Stimulated activated CD4-positive, alpha-beta T cell treated with anti-CD3 and anti-CD28 coated beads, Interleukin-15, amount 100 ng/mL, for 24 hours (primary cell): ENCODE results near the gene CCDC14.
"Not testable (repeated sequence)": the region's sequence is repeated elsewhere in the genome, so short reads cannot be mapped to it uniquely, and the experiment has no call there.

ENCODE experiments used
- DNase-seq: peaks from one replicate; pipeline ENCODE4 v3.0.0-alpha.2; 2020

Gene CCDC14, protein sequence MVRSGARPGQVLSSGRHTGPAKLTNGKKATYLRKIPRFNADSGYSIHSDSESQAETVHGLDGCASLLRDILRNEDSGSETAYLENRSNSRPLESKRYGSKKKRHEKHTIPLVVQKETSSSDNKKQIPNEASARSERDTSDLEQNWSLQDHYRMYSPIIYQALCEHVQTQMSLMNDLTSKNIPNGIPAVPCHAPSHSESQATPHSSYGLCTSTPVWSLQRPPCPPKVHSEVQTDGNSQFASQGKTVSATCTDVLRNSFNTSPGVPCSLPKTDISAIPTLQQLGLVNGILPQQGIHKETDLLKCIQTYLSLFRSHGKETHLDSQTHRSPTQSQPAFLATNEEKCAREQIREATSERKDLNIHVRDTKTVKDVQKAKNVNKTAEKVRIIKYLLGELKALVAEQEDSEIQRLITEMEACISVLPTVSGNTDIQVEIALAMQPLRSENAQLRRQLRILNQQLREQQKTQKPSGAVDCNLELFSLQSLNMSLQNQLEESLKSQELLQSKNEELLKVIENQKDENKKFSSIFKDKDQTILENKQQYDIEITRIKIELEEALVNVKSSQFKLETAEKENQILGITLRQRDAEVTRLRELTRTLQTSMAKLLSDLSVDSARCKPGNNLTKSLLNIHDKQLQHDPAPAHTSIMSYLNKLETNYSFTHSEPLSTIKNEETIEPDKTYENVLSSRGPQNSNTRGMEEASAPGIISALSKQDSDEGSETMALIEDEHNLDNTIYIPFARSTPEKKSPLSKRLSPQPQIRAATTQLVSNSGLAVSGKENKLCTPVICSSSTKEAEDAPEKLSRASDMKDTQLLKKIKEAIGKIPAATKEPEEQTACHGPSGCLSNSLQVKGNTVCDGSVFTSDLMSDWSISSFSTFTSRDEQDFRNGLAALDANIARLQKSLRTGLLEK

DNA sequence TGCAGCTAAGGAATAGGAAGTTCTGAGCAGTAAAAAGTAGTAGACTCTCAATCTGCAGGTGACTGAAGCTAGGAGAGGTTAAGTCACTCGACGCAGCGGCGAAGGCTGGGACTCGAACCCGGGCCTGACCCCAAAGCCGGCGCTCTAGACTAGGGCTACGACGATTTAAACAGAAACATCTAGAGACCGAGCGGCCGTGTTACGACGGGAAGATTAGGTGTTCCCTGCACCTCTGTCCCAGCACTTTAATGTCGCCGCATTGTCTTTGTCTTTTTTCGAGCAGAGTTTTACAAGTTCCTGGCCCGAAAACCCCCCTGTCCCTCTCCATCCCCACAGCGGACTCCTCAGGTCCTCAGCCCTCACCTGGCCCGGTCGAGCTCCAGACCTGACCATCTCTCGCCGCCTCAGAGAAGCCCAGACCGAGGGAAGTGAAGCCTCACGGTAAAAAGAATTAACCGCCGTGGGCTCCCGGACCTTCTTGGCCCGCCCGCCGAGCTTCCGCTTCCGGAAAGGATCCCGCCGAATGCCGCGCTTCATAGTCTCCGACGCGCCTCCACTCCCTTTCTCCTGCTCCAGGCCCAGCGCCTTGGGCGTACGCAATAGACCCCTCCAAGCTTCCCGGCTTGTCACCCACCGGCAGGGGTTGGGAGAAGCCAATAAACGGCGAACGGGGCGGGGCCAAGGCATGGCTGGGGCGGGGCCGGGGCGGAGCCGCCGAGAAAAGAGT, at the start of gene CCDC14:
TSS of gene CCDC14 (minus strand) at position 449 of the 727 bp plus-strand sequence. CDS start at position 393, 56 bp downstream.
- peak; percentile 91 for DNase-seq

GRCh38 chr3:124008321-124008720, 47.3 kb upstream of the CCDC14 start:
- DNase-seq = not testable (repeated sequence)

- DNase-seq = no peak
These were observed 46.2 kb upstream of the CCDC14 start for GRCh38 chr3:124007186-124007585.

DNA sequence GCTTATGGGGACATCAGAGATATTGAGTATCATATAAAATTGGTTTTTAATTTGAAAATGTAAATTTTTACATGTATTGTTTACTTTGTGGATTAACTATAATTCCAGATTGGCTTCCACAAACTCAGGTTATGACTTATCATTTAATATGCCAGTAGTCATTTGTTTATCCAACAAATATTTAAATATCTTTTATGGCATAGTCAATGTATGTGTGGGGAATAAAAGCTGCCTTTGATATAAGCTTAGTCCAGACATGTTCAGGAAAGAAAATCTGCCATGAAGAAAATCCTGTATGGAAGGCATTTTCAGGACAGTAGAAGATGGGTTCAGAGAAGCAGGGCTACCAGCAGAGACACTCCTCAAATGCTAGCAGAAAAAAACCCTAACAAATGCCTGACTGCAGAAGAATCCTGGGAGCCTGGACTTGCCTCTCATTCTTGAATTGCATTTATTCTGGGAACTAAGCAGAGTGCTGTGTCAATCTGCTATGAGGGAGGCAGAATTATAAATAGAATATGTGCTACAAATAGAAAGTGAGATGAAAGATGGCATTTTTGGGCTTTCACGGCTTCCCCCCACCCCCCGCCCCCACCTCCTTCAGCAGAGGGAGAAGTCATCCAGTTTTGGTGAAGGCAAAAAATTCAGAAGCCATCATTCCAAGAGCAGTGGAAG, 41.5 kb upstream of the CCDC14 start:
- not testable (repeated sequence) for DNase-seq

DNA sequence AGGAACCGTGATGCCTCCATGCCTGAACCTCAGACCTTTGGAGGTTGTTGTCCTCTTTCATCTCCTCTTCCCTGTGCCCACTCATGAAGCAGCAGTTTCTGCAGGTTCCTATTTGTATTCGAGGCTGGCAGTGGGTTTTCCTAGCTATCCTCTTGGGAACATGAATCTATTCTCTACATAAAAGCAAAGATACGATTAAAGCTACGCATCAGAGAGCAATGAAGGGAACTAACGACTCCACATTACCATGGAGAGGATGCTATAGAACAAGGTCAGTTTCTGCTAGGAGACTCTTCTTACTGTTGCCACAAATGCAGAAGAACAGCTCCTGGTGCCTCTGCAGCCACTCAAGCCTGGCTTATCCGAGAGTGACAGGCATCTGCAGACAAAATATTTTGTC, 40.3 kb upstream of the CCDC14 start:
- DNase-seq = not testable (repeated sequence)

GRCh38 chr3:123997543-123997942, 36.5 kb upstream of the CCDC14 start:
- DNase-seq = no peak

DNA sequence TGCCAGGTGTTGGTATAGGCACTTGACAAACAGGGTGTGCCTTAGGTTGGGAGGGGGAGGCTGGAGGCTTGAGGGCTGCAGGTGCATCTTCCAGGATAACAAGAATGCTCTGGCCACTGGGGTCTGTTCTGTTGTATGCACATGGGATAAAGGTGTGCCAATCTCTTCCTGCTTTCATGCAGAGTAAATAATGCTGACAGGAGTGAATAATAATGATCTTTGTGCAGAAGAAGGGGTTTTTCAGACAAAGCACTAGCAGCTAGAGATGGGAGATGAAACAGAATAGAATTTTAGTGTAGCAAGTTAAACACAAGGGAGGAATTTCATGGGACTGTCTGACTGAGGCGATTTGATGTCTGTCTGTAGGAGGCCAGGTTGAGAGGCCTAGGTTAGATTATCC, 32.8 kb upstream of the CCDC14 start:
- no peak for DNase-seq

DNA sequence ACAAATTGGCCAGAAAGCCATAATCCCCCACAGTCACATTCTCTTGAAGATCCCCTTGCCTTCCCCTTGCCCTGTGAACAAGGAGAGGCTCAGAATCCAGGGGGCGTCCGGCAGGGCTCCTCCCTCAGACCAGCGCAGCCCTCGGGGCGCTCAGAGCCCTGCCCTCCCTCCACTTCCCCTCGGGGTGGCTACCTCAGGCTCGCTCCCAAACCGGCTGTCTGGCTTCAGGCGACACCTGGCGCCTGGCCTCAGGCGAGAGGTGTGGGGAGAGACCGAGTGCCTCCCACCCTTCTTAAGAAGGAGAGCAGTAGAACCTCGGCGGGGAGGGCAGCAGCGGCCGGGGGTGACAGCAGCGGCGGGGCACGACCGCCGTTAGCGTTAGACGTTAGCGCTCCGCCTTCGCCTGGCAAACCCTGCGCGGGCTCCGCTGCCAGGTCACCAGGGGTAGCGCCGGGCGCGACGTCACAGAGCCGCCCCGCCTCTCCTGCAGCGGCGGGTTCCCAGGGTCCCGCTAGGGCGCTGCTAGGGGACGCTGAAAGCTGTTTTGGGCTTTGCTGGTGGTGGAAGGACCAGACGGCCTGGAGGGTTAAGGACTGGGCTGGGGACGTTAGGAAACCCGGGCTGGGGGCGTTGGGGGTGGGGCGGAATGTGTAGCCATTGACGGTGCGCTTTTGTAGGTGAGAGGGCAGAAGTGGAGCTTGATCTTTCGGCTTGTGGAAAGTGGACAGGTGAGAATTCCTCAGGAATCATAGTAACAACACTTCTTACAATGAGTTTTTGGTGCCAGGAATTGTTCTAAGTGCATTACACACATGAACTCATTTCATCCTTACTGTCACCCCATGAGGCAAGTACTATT, 30.9 kb upstream of the CCDC14 start, which contains the start of gene ROPN1:
TSS of gene ROPN1 (minus strand) at position 395 of the 859 bp plus-strand sequence. CDS start 11,643 bp downstream, outside the sequence.
- DNase-seq = not testable (repeated sequence)

DNA sequence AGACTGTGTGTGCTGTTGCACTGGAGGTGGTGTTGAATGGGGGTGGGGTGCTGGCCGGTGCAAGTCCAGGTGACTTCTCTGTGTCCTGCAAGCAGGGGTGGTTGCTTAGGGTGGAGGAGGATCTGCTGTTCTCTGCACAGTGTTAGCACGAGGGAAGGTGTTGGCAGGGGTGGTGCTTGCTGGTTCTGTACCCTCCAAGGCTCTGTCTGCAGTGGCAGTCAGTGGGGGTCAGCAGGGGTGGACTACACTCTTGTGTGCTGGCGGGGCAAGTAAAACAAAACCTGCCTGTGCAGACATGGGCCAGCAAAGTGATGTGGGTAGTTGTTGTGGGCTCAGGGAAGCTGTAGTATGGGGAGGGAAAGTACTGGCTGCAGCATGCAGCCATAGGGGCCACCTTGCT, 25.4 kb upstream of the CCDC14 start:
- no peak for DNase-seq

DNA sequence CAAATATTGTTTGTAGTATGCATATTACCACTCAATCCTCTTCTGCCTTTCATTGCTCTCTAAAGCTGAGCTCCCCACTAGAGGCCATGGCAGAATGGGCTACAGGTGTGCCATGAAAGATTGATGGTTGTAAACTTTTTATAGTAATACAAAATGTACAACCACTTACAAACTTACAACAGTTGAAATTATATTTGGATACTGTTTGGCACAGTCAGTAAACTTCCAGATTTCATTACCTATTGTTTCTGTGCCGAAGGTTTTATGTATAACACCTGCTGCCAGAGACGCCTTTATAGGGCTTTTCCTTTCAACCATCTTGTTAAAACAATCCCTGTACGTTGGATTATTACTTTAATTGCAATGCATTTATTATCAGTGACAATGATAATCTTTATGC, 23.9 kb upstream of the CCDC14 start:
- no peak for DNase-seq

GRCh38 chr3:123984350-123984749, 23.3 kb upstream of the CCDC14 start:
- no peak for DNase-seq

- DNase-seq = not testable (repeated sequence)
These were observed 20.3 kb upstream of the CCDC14 start for GRCh38 chr3:123981317-123981716.

GRCh38 chr3:123980539-123980938, 19.5 kb upstream of the CCDC14 start:
- no peak for DNase-seq

DNA sequence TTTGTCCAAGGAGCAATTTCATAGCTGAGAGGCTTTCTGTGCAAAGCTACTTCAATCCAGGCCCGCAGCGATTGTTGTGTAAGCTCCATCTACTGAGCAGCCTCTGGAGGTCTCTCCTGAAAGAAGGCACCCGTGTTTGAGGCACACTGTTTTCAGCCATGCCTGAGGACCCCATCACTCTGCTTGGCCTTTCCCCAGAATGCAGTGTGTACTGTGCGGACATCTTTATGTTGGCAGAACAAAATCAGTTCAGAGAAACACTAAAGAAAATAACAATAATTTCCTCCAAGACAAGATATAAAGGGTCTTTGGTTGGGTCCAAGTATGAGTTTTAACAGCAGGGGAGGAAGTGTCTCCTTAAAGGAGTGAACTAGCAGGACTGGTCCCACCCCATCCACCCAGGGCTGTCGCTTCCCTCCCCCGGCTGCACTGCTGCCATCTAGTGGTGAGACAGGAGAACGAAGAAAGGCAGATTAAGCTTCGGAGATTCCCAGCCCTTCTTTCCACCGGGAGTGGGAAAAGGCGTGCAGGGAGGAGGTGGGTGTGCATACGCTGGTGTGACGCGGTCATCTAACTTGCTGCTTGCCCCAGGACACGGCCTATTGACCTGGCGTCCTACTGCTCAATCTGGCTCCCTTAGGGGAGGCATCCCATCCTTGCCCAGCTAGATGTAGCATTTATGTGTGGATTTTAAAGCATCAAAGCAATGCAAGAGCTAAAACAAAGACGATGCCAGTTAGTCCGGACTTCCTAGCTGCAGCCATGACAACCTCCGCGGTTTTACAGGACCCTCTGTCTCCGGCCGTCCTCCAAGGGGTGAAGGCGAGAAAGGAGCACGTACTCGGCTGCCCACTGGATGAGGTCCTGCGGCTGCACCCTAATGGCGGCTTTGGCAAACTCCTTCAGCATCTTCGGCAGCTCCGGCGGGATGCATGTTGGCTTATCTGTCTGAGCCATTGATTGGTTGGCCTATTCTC, 18.8 kb upstream of the CCDC14 start:
- DNase-seq = peak; percentile 23

DNA sequence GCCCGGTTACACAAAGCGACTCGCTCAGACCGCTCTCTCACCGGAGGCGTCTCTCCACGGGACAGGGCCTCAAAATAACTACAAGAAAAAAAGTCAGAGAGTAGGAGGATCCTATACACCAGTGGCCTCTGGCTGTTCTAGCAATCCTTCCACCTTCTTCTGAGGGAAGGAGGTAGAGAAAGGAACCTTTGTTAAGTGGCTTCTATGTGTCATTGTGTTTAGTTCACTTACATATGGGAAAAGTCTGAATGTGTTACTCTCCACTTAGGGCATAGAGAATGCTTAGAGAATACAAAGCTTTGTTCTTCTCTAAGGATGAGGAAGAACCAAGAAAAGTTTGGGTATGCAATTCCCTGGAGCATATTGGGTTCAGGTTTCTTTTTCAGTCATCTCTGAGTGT, 15.9 kb upstream of the CCDC14 start:
- DNase-seq = not testable (repeated sequence)

- not testable (repeated sequence) for DNase-seq
These were observed 15.3 kb upstream of the CCDC14 start for GRCh38 chr3:123976181-123976898.

GRCh38 chr3:123975030-123975429, 14.0 kb upstream of the CCDC14 start:
- not testable (repeated sequence) for DNase-seq

- DNase-seq = no peak
These were observed 10.4 kb upstream of the CCDC14 start for GRCh38 chr3:123971406-123971805.

DNA sequence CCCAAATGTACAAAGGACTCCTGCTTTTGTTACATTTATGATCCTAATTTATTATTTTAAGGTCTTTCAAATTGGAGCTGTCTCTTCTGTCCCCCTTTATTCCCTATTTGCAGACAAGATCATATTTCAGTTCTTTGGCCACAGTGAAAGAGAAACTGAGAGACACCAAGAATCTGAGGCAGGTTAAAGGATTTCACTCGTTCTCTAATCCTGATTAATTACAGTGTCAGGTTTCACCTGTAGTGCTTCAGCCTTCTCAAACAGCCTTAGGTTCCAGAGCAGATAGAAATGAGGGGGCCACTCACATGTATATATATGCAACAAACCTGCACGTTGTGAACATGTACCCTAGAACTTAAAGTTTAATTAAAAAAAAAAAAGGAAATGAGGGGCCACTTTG, 6.2 kb upstream of the CCDC14 start:
- DNase-seq = not testable (repeated sequence)
